ENCODE results near the gene PSME3IP1. TPM values are rescaled to one million over a fixed set of nuclear protein-coding genes. Genes with fewer than 3 reads are reported as not detected.

Gene PSME3IP1
- total and polyA plus RNA-seq, 2 of the 8 experiments (the other 6 are each of a cell fraction or from before 2014, with no cell fraction given) = 95.1 to 98.3 TPM

DNA sequence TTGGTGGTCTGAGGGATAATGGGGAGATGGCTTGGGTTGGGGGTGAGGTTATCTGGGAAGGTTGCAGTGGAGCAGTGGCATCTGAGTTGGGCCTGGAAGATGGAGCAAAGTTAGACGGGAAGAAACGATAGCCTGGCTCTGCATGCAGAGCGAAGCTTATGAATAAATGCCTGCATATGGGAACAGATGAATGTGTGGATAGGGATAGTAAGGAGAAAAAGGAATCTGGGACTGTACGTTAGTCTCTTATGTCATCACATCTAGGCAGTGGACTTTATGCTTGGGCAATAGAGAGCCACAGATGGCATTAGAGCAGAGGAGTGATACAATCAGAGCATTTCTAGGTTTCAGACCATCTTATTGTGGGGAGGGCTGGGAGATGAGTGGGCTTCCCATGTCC is 60.5 kb downstream of the PSME3IP1 start (continued):
- TF ChIP-seq, protein P1, sequence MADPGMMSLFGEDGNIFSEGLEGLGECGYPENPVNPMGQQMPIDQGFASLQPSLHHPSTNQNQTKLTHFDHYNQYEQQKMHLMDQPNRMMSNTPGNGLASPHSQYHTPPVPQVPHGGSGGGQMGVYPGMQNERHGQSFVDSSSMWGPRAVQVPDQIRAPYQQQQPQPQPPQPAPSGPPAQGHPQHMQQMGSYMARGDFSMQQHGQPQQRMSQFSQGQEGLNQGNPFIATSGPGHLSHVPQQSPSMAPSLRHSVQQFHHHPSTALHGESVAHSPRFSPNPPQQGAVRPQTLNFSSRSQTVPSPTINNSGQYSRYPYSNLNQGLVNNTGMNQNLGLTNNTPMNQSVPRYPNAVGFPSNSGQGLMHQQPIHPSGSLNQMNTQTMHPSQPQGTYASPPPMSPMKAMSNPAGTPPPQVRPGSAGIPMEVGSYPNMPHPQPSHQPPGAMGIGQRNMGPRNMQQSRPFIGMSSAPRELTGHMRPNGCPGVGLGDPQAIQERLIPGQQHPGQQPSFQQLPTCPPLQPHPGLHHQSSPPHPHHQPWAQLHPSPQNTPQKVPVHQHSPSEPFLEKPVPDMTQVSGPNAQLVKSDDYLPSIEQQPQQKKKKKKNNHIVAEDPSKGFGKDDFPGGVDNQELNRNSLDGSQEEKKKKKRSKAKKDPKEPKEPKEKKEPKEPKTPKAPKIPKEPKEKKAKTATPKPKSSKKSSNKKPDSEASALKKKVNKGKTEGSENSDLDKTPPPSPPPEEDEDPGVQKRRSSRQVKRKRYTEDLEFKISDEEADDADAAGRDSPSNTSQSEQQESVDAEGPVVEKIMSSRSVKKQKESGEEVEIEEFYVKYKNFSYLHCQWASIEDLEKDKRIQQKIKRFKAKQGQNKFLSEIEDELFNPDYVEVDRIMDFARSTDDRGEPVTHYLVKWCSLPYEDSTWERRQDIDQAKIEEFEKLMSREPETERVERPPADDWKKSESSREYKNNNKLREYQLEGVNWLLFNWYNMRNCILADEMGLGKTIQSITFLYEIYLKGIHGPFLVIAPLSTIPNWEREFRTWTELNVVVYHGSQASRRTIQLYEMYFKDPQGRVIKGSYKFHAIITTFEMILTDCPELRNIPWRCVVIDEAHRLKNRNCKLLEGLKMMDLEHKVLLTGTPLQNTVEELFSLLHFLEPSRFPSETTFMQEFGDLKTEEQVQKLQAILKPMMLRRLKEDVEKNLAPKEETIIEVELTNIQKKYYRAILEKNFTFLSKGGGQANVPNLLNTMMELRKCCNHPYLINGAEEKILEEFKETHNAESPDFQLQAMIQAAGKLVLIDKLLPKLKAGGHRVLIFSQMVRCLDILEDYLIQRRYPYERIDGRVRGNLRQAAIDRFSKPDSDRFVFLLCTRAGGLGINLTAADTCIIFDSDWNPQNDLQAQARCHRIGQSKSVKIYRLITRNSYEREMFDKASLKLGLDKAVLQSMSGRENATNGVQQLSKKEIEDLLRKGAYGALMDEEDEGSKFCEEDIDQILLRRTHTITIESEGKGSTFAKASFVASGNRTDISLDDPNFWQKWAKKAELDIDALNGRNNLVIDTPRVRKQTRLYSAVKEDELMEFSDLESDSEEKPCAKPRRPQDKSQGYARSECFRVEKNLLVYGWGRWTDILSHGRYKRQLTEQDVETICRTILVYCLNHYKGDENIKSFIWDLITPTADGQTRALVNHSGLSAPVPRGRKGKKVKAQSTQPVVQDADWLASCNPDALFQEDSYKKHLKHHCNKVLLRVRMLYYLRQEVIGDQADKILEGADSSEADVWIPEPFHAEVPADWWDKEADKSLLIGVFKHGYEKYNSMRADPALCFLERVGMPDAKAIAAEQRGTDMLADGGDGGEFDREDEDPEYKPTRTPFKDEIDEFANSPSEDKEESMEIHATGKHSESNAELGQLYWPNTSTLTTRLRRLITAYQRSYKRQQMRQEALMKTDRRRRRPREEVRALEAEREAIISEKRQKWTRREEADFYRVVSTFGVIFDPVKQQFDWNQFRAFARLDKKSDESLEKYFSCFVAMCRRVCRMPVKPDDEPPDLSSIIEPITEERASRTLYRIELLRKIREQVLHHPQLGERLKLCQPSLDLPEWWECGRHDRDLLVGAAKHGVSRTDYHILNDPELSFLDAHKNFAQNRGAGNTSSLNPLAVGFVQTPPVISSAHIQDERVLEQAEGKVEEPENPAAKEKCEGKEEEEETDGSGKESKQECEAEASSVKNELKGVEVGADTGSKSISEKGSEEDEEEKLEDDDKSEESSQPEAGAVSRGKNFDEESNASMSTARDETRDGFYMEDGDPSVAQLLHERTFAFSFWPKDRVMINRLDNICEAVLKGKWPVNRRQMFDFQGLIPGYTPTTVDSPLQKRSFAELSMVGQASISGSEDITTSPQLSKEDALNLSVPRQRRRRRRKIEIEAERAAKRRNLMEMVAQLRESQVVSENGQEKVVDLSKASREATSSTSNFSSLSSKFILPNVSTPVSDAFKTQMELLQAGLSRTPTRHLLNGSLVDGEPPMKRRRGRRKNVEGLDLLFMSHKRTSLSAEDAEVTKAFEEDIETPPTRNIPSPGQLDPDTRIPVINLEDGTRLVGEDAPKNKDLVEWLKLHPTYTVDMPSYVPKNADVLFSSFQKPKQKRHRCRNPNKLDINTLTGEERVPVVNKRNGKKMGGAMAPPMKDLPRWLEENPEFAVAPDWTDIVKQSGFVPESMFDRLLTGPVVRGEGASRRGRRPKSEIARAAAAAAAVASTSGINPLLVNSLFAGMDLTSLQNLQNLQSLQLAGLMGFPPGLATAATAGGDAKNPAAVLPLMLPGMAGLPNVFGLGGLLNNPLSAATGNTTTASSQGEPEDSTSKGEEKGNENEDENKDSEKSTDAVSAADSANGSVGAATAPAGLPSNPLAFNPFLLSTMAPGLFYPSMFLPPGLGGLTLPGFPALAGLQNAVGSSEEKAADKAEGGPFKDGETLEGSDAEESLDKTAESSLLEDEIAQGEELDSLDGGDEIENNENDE (IDR thresholded peaks at IDR 0.05; ENCODE audit: insufficient replicate concordance, low read length) = no peak
- TF ChIP-seq, protein P2, sequence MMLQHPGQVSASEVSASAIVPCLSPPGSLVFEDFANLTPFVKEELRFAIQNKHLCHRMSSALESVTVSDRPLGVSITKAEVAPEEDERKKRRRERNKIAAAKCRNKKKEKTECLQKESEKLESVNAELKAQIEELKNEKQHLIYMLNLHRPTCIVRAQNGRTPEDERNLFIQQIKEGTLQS (IDR thresholded peaks at IDR 0.05; ENCODE audit: insufficient read depth, low read depth, low read length) = no peak
- TF ChIP-seq SIN3A (conservative IDR thresholded peaks at IDR 0.05 in 1 of 2, IDR thresholded peaks at IDR 0.05 in 1 of 2; ENCODE audit: low read depth in 1 of 2, low read length in 2 of 2) (no peak), SAP30 (IDR thresholded peaks at IDR 0.05; ENCODE audit: insufficient read depth, insufficient replicate concordance, low read length) (no peak), CREB1 (IDR thresholded peaks at IDR 0.05) (no peak), KDM4A (IDR thresholded peaks at IDR 0.05; ENCODE audit: low read depth, low read length, severe bottlenecking) (no peak)
